C4-2B (cell line): ENCODE results near the gene KCNMA1.
A peak's percentile ranks its signal among the peaks of the same experiment; 100 is the strongest.

Experiments
- H3K27ac ChIP-seq: fragments of 450-650 bp; 2 replicates; pipeline ENCODE4 v1.5.1; 2017
- CTCF ChIP-seq: fragments of 450-650 bp; conservative IDR thresholded peaks from 2 replicates; pipeline ENCODE4 v1.5.1; 2017; ENCODE audit warnings: mild to moderate bottlenecking
- ZFX ChIP-seq: fragments of 450-650 bp; IDR thresholded peaks from 2 replicates; pipeline ENCODE4 v1.6.1; 2017

Gene KCNMA1

GRCh38 chr10:76995023-76995422 lies 642.6 kb downstream of the KCNMA1 start:
- no peak for TF ChIP-seq ZFX
- no peak overlapping the region for H3K27ac ChIP-seq

- no peak overlapping the region for H3K27ac ChIP-seq
- no peak for TF ChIP-seq ZFX
- TF ChIP-seq CTCF = no peak
These were observed 644.4 kb downstream of the KCNMA1 start for GRCh38 chr10:76993213-76993612.

- H3K27ac ChIP-seq = no peak overlapping the region
- no peak for TF ChIP-seq ZFX
These were observed 645.1 kb downstream of the KCNMA1 start for GRCh38 chr10:76992467-76992866.

GRCh38 chr10:76991621-76992020 lies 646.0 kb downstream of the KCNMA1 start:
- TF ChIP-seq ZFX = no peak
- TF ChIP-seq CTCF = no peak

GRCh38 chr10:76990561-76990960 lies 647.0 kb downstream of the KCNMA1 start:
- no peak for TF ChIP-seq ZFX
- no peak for TF ChIP-seq CTCF
- H3K27ac ChIP-seq = no peak overlapping the region

More at GRCh38 chr10:76991621-76992020, 646.0 kb downstream of the KCNMA1 start:
- H3K27ac ChIP-seq = no peak overlapping the region

GRCh38 chr10:76984559-76985443 lies 652.8 kb downstream of the KCNMA1 start:
- no peak overlapping the region for H3K27ac ChIP-seq
- peak; percentile 97 for TF ChIP-seq CTCF
- TF ChIP-seq ZFX = no peak

- TF ChIP-seq CTCF = no peak
- H3K27ac ChIP-seq = no peak overlapping the region
These were observed 654.0 kb downstream of the KCNMA1 start for GRCh38 chr10:76983624-76984023.

- TF ChIP-seq ZFX (no peak), CTCF (no peak)
These were observed 654.9 kb downstream of the KCNMA1 start for GRCh38 chr10:76982671-76983070.

More at GRCh38 chr10:76982671-76983070, 654.9 kb downstream of the KCNMA1 start:
- no peak overlapping the region for H3K27ac ChIP-seq
